Measurements from ENCODE around the gene ADPGK.

GRCh38 chr15:72786676-72787345 lies 3.3 kb upstream of the ADPGK start:
- TF ChIP-seq, protein P1, sequence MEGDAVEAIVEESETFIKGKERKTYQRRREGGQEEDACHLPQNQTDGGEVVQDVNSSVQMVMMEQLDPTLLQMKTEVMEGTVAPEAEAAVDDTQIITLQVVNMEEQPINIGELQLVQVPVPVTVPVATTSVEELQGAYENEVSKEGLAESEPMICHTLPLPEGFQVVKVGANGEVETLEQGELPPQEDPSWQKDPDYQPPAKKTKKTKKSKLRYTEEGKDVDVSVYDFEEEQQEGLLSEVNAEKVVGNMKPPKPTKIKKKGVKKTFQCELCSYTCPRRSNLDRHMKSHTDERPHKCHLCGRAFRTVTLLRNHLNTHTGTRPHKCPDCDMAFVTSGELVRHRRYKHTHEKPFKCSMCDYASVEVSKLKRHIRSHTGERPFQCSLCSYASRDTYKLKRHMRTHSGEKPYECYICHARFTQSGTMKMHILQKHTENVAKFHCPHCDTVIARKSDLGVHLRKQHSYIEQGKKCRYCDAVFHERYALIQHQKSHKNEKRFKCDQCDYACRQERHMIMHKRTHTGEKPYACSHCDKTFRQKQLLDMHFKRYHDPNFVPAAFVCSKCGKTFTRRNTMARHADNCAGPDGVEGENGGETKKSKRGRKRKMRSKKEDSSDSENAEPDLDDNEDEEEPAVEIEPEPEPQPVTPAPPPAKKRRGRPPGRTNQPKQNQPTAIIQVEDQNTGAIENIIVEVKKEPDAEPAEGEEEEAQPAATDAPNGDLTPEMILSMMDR (IDR thresholded peaks at IDR 0.05; ENCODE audit: low read length) = no peak
- TF ChIP-seq EZH2 (optimal IDR thresholded peaks at IDR 0.05; ENCODE audit: low read depth, low read length) (no peak), EZH2phosphoT487 (IDR thresholded peaks at IDR 0.05; ENCODE audit: low read length) (no peak)

Data from MM.1S (cell line).